Kidney tubule cell (primary cell): Measurements from ENCODE around the gene KLK13.

ENCODE experiments used
- DNase-seq: peaks from one replicate; pipeline ENCODE4 v3.0.0-alpha.2; 2018; ENCODE audit warnings: low spot score

Gene KLK13

DNA sequence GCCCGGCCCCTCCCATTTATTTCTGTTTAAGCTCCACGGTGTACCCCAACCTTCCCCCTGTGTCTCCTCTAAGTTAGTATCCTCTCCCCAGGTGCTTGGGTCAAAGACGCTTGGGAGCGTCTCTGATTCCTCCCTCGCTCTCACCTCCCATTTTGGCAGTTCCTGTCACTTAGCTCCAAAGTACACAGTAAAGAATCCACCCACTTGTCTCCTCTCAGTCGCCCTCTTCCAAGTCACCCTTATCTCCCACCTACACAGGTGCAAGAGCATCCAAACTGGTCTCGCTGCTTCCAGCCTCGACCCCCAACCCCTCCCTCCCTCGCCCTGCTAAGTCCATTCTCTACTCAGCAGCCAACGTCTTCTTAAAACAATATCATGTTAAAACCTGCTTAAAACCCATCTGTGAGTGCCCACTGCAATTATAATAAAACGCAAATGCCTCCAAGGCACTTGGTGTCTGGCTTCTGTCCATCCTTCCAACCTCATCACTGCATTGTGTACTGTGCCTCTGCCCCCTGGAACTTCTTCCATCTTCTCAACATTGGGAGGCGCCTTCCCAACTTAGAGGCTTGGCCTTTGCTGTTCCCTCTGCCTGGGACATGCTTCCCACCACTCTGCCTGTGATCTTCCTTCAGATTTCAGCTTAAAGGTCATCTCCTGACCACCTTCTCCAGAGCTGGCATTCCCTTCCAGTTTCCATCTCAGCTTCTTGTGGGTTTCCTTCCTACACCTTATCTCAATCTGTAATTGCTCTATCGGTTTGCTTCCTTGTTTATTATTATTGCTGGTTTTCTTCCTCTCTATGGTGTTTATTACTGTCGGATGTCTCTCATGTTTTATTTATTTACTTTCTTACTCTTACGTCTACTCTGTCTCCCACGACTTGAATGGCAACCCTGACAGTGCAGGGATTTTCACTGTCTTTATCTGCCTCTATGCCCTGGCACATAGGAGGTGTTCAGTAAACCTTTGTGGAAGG lies 27.3 kb upstream of the KLK13 start:
- no peak for DNase-seq

DNA sequence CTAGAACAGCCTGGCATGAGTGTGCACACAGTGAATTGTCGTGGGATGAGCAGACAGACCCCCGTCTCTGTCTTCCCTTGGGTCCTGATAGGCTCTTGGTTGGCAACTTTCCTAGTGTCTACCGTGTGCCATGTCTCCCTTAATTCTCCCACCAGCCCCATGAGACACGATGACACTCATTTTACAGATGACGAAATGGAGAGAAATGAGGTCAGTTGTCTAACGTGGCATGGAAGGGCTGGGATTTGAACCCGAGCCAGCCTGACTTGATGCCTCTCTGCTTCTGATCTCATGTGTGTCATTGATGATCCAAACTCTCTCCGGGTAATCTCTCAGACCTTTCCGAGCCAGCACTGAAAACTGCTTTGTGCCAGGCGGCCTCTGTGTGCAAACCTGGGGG lies 26.2 kb upstream of the KLK13 start:
- DNase-seq = no peak

DNA sequence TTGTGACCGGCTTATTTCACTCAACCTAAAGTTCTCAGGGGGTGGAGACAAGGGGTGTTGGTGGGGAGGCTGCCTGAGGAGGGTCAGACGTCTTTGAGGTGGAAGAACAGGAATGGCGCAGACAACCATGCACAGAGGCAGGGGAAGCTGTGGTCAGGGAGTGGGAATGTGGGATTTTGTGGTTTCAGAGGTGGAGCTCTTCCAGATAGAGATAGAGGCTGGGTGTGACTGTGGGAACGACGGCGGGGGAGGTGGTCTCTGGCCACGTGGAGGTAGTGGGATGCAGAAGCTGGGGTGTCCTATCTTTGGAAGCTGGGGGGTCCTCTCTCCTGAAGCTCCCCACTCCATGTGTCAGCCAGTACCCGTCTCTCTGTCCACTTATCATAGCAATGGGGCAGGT lies 25.6 kb upstream of the KLK13 start:
- DNase-seq = no peak

DNA sequence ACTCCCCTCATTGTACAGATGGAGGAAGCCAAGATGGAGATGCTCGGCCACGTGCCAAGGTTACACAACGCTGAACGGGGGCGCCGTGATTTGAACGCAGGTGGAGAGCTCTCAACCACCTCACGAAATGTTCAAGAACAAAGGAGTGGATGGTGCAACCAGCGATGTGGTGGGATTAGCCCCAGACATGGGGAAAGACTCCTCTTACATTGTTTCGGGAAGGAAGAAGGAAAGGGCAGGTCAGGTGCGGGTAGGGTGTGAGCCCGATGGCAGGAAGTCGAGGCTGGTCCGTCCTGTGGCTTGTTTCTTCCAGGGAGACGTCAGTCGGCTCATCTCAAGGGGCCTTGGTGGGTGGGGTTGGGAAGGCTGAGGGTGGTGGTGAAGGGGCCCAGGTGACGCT lies 24.9 kb upstream of the KLK13 start:
- DNase-seq = no peak

DNA sequence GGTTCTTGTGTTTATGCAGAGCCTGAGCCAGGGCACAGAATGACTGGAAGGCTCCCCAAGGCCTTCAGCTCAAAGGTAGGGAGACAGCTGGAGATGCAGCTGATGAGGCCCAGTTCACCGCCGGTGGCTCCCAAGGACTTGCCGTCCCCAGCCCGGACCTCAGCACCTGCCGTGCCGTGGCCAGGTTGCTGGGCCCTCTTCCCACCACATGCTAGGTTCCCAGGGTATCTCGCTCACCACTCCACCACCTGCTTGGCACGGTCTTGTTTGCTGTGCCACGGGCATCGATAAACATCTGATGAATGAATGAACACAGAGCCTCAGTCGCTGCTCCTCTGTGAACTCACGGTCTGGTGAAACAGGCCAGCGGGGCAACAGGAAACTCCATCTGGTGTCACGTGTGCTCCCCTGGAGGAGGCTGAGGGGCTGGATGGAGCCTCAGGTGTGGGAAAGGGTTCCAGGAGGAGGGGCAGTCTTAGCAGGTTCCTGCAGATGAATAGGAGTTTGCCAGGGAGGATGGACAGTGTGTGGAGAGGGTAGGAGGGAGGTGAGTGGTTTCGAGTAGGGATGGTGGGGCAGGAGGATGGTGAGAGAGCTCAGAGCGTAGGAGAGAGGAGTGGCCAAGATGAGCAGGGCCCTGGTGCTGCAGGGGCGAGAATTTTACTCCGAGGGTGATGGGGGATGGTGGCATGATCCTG lies 21.4 kb upstream of the KLK13 start:
- DNase-seq = no peak

DNA sequence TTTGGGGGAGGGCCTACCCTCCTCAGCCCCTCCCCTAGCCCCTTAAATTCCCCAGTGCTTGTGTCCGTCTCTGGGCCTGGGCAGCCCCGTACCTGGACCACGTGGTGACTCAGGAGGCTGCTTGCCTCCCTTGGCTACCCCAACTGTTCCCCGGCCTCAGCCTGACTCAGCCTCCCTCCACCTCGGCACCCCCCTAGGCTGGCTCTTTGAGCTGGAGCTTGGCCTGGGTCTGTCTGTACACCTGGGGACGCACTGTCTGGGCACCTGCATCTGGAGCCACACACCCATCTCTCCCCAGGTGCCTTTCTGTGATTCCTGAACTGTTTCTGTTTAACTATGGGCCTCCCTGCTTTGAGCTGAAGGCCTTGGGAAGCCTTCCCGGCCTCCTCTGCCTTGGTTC lies 19.6 kb upstream of the KLK13 start:
- DNase-seq = no peak

DNA sequence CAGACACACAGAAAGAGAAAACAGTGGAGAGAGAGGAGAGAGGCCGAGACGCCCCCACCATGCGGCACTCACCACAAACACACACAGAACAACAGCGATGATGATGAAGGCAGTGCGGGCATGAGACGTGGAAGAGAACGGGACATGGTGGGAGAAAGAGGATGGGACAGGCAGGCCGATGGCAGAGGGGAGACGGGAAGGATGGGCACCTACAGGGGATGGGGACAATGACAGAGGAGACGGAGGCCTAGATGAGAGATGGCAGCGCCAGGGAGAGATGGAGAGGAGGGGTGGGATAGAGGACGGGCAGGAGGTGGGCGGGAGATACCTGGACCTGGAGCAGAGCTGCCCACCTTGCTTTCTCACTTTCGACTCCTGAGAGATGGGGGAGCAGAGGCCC lies 18.9 kb upstream of the KLK13 start:
- DNase-seq = no peak

DNA sequence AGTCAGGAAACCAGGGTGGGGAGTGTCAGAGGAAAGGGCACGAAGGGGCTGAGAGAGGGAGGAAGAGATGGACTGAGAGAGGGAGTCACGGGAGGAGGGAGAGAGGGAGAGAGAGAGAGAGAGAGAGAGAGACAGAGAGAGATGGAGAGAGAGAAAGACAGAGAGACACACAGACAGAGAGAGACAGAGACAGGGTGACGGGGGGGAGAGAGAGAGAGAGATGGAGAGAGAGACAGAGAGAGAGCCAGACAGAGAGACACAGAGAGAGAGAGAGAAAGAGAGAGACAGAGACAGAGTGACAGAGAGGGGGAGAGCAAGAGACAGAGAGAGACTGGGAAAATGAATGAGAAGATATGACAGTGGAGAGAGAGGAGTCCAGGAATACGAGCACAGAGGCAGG lies 18.3 kb upstream of the KLK13 start:
- no peak for DNase-seq

DNA sequence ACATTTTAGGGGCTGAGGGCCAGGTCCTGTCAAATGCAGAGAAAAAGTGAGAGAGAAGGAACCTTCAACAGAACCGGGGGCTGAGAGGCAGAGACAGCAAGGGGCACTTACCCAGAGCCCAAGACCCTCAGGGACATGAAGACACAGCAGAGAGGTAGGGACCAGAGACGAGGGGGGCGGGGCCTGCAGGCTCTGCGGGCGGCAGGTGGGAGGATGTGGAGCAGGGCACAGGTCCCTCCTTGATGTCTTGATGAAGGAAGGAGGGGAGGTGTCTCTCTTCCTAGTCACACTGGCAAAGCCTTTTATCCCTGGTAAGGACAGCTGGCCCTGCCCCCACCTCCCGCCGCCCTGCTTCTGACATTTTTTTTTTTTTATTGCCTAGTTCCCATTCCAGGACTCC lies 17.7 kb upstream of the KLK13 start, which contains the start of gene KLK14:
Gene KLK14 (minus strand): TSS at position 277 of the 400 bp plus-strand sequence. CDS start 273 bp downstream, at position 4.
- DNase-seq = no peak

DNA sequence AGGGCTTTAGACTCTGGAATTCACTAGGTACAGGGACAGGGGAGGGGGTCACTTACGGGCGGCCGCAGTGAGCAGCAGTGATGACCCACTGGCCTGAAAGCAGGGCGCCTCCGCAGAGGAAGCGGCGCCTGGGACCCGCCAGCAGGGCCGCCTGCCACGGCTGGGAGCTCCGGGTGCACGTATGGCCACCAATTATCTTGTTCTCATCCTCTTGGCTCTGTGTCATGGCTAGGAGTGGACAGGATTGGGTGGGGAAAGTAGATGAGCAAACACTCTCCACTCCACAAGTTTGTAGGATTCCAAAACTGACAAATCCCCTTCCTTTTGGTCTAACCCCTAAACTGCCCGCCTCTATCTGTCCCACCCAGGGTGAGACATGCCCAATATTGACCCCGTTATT lies 16.6 kb upstream of the KLK13 start:
- DNase-seq = no peak

DNA sequence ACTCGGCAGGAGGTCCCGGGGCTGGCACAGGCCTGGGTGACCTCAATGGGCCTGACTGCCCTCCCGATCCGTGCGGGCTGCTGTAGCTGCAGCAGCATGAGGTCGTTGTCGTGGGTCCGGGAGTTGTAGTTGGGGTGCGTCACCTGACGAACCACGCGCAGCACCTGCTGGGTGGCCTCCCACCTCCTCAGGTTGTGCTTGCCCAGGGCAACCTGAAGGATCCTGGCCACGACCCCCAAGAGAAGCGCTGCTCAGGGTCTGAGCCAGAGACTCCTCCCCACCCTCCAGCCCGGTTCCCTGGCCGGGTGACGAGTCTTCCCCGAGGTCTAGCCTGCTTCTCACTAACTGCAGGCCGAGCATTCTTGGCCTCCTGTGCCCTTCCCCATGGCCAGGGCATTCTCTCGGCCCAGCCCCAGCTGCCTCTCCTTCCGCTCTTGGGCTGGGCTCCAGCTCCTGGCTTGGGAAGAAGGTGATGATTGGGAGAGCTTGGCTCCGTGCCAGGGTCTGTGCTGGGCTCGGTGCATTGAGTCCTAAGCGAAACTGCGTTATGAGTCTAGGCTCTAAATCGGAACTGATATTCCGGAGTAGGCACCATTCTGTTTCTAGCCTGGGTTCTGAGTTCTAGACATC lies 14.7 kb upstream of the KLK13 start:
- no peak for DNase-seq

DNA sequence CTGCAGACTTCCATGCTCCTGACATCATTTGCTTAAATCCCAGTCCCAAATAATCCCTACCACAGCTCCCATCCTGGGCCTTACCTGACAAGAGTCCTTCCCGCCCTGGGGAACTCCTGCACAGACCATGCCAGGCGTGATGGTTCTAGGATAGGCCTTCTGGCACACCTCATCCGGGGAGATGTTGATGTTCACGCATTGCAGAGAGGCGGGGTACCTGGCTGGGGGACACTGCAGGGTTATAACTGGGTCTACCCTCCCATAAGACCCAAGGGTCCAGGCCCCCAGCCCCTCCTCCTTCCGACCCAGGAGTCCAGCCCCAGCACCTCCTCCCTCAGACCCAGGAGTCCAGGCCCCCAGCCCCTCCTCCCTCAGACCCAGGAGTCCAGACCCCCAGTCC lies 13.8 kb upstream of the KLK13 start:
- no peak for DNase-seq

DNA sequence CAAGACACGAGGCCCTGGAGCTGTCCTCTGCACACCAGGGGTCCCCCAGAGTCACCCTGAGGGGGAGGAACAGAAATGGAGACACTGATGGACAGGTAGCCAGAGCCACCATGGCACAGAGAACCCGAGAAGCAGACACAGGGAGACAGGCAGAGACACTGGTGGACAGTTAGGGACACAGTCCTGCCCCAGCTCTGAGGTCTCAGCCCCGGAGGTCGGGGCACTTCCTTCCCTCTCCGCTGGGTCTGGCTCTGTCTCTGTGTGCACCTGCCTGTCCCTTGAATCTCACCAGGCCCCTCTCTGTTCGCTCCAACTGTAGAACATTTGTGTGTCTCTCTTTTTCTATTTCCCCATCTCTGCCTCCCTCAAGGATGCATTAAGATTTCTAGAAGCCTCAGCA lies 13.2 kb upstream of the KLK13 start:
- DNase-seq = no peak

DNA sequence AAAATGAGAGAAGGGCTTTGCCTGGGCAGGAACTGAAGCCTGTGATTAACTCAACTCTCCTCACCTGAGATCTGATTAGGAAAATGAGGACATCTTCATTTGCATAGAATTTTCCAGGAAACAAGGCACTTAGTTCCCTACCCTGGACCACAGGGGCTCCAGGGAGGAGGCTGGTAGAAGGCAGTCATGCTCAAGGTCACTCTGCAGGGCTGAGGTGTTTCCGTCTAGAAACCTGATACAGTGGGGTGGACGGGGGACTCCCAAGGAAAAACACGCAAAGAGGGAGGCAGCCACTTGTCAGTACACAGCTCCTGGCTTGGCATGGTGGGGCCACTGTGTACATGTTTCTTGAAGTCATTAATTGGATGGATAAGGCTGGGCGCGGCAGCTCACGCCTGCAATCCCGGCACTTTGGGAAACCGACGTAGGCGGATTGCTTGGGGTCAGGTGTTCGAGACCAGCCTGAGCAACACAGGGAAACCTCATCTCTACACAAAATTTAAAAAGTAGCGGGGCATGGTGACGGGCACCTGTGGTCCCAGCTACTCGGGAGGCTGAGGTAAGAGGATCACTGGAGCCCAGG lies 11.8 kb upstream of the KLK13 start:
- DNase-seq = no peak

DNA sequence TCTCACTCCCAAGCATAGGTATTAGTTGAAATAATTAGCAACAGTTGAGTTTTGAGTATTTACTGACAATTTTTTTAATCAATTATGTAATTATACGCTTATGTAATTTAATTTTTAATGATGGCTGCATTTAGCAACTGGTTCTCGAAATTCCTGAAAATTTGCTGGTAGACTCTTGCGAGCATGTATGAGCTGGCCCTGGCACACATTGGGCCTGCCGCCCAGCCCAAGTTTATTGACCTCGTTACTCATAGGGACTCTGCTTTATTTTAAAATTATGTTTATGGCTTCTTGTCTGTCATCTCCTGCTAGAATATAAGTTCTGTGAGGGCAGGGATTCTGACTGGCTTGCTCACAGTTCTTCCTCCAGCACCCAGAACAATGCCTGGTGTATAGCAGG lies 11.1 kb upstream of the KLK13 start:
- no peak for DNase-seq

DNA sequence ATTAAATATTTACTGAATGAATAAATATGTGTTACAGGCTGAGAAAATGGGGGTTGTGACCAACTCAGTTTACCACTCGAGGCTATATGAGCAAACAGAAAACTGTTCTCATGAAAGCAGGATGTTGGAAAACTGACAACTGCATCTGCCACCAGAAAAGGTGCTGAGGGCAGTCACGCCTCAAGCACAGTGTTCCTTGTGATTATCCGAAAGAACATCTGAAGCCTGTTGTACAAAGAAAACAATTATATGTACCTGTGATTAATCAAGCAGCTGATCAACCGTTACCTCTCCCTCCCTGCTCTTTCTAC lies 6.2 kb upstream of the KLK13 start:
- no peak for DNase-seq

DNA sequence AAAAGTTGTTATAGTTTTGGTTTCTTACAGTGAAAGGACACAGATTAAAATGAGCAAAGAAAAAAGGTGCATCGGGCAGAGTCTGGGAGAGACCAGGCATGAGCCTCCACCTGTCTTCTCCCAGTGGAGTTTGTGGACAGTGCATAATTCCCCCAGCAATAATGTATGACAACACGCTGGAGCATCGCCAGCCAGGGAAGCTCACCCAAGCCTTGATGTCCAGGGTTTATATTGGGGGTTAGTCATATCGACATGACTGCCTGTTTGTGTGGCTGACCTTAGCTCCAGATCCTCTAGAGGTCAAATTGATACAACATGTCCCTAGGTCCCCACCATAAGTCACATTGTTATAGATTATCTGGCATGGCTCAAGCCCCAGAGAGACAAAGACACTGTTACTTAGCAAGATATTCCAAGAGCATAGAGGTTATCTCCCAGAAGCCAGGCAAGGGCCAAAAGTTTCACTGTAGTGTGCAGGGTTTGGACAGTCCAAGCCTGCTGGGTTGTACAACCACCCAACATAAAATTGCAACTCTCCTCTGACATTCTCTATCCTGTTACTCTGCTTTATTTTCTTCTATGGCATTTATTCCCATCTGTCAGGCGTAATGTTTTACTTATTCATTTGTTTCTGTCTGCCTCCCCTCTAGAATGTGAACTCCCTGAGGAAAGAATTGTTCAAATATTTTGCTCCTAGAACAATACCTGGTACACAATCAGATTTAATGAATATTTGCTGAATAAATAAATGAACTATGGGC lies 5.6 kb upstream of the KLK13 start:
- DNase-seq = no peak

DNA sequence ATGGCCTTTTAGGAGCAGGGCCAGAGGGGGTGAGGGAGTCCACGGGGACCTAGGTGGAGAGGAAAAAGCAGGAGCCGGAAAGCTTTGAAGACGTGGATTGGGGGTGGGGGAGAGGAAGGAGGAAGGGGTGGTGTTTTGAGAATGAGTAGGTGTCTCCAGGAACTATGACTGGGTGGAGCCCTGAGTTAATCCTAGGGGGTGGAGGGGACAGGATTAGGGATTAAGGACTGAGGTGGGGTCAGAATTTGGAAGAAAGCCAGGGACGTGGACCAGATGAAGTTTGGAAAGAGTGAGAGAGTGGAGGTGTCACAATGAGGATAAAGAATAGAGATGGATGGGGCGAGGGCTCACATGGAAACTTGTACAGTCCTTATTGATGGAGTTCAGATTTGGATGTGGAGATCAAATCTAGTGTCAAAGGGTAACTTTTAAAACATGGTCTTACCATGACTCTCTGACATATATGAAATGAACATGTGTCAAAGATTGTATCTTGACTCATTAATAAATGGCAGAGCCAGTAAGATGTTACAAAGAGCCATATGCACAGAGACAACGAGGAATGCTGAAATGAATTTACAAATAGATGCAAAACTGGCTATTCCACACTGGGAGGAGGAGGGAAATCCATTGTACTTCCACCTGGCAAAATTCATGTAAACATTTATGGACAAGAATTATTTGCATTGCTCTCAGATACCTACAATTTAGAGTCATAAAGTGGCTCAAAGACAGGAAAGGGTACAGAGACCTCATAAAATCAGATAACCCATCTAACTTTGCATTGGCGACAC lies 1.7 kb upstream of the KLK13 start:
- no peak for DNase-seq

DNA sequence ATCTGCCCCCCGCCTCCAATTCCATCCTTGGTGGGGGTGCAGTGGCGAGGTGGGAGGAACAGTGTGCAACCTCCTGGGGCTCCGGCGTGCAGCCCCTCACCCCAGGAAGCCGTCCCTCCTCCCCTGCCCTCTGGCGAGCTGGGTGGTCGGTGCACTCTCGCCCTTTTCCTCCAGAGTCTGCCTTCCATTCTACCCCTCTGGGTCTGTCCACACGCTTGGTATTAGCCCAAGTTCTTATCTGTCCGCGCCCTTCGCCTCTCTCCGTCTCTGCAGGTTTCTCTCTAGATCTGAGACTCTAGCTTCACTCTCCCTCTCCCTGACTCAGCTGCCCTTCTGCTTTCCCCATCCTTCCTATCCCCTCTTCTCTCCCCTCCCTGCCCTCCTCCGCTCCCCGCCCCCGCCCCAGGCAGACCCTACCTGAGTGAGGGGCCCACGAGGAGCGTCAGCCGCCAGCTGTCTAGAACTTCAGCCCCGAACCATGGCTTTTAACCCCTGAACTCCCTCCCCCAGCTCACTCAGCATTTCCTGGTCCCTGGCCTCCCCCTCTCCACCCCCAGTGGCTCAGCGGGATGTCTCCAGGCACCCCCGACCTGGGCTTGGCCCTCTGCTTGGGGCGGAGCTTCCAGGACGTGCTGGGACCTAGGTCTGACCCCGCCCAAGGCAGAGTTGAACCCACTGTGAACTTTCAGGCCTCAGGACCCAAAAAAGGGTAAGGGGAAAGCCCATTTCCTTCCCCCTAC lies 499 bp upstream of the KLK13 start:
- DNase-seq = no peak

DNA sequence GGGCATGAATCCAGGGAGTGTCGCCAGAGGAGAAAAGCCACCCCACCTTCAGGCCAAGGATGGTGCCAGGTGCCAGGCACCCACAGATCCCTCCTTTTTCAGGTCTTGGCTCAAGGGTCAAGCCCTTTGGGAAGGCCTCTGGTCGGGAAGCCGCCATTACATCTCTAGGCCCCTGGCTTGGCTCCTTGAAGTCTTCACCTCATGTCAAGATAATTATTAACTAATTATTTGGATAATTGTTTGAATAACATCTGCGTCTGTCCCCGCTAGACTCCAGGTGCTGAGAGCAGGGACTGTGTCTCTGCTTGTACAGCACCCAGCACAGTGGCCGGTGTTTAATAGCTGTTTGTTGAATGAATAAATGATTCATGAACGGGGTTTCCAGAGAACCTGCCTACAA lies 1.2 kb downstream of the KLK13 start:
- no peak for DNase-seq
